ENCODE results near the gene FAU. TPM values are rescaled to one million over a fixed set of nuclear protein-coding genes. Genes with fewer than 3 reads are reported as not detected.

FAU gene
- total and polyA plus RNA-seq, 4 donors = 334 to 1,580 (median 978) TPM

GRCh38 chr11:65104628-65105027 lies 17.3 kb downstream of the FAU start:
- TF ChIP-seq CTCF (IDR thresholded peaks at IDR 0.05; ENCODE audit: control extremely low read depth, extremely low read depth) = no peak
- Histone ChIP-seq H3K27ac (ENCODE audit: low read depth in 1 of 2, low read length in 1 of 2) (peak overlapping the region in 1 of 2 donors; percentile 42), H3K9me3 (ENCODE audit: control insufficient read depth in 4 of 4, insufficient read depth in 3 of 4, low read length in 3 of 4) (no peaks in the 10 kb centered on the region), H3K9ac (ENCODE audit: insufficient read depth in 1 of 2, low read length in 2 of 2) (peak overlapping the region in 1 of 2 donors; percentile 19), H3K36me3 (ENCODE audit: control insufficient read depth in 4 of 4, insufficient read depth in 4 of 4, low read length in 4 of 4) (peaks cover 4 to 27% (median 9%) of the 10 kb centered on the region in 4 donors), H3K27me3 (ENCODE audit: control insufficient read depth in 3 of 3, insufficient read depth in 3 of 3, low read length in 2 of 3) (no peaks in the 10 kb centered on the region), H3K4me1 (ENCODE audit: control insufficient read depth in 5 of 5, insufficient read depth in 5 of 5, low read length in 5 of 5) (peaks cover 0 to 3% (median 0%) of the 10 kb centered on the region in 5 donors), H3K4me3 (no peak overlapping the region)
- DNase-seq = peak in 2 of 3 donors; percentile 55 to 59
- no peak for ATAC-seq (ENCODE audit: insufficient read depth, low FRiP score)
- WGBS, 2 donors = 66 to 86% methylated on average over 4 of the region's 4 CpGs

GRCh38 chr11:65103476-65103875 lies 18.5 kb downstream of the FAU start:
- Histone ChIP-seq H3K4me3 (no peak overlapping the region), H3K27me3 (ENCODE audit: control insufficient read depth in 3 of 3, insufficient read depth in 3 of 3, low read length in 2 of 3) (no peaks in the 10 kb centered on the region), H3K27ac (ENCODE audit: low read depth in 1 of 2, low read length in 1 of 2) (no peak overlapping the region), H3K36me3 (ENCODE audit: control insufficient read depth in 4 of 4, insufficient read depth in 4 of 4, low read length in 4 of 4) (peaks cover under 1 to 17% (median 5%) of the 10 kb centered on the region in 4 donors), H3K9me3 (ENCODE audit: control insufficient read depth in 4 of 4, insufficient read depth in 3 of 4, low read length in 3 of 4) (no peaks in the 10 kb centered on the region), H3K9ac (ENCODE audit: insufficient read depth in 1 of 2, low read length in 2 of 2) (no peak overlapping the region), H3K4me1 (ENCODE audit: control insufficient read depth in 5 of 5, insufficient read depth in 5 of 5, low read length in 5 of 5) (peaks cover 0 to 3% (median 0%) of the 10 kb centered on the region in 5 donors)
- DNase-seq (no peak), ATAC-seq (ENCODE audit: insufficient read depth, low FRiP score) (no peak)
- TF ChIP-seq CTCF (IDR thresholded peaks at IDR 0.05; ENCODE audit: control extremely low read depth, extremely low read depth) = no peak

GRCh38 chr11:65102142-65103095 lies 19.5 kb downstream of the FAU start:
- DNase-seq (no peak), ATAC-seq (ENCODE audit: insufficient read depth, low FRiP score) (no peak)
- 83 to 93% methylated on average over 8 of the region's 8 CpGs for WGBS, 2 donors
- no peaks in the 10 kb centered on the region for H3K9me3 ChIP-seq (ENCODE audit: control insufficient read depth in 4 of 4, insufficient read depth in 3 of 4, low read length in 3 of 4)
- H3K9ac ChIP-seq (ENCODE audit: insufficient read depth in 1 of 2, low read length in 2 of 2) = no peak overlapping the region
- no peak overlapping the region for H3K4me3 ChIP-seq
- no peak for TF ChIP-seq CTCF (IDR thresholded peaks at IDR 0.05; ENCODE audit: control extremely low read depth, extremely low read depth)
- peaks cover 0 to 3% (median 0%) of the 10 kb centered on the region in 5 donors for H3K4me1 ChIP-seq (ENCODE audit: control insufficient read depth in 5 of 5, insufficient read depth in 5 of 5, low read length in 5 of 5)
- H3K27ac ChIP-seq (ENCODE audit: low read depth in 1 of 2, low read length in 1 of 2) = peak overlapping the region in 1 of 2 donors; percentile 37
- no peaks in the 10 kb centered on the region for H3K27me3 ChIP-seq (ENCODE audit: control insufficient read depth in 3 of 3, insufficient read depth in 3 of 3, low read length in 2 of 3)
- peaks cover 0 to 7% (median 4%) of the 10 kb centered on the region in 4 donors for H3K36me3 ChIP-seq (ENCODE audit: control insufficient read depth in 4 of 4, insufficient read depth in 4 of 4, low read length in 4 of 4)
